Endodermal cell (in vitro differentiated cells): Measurements from ENCODE around the gene CDH13. TPM values are rescaled to one million over a fixed set of nuclear protein-coding genes. Genes with fewer than 3 reads are reported as not detected.

Experiments
- DNase-seq: peaks from one replicate; pipeline ENCODE4 v3.0.0-alpha.2; 2017
- H3K27ac ChIP-seq: 2 replicates; pipeline ENCODE4 v1.5.1; 2013; ENCODE audit warnings: mild to moderate bottlenecking, low read depth, low read length, moderate library complexity
- H3K27me3 ChIP-seq: 2 replicates; pipeline ENCODE4 v1.6.1; 2013; ENCODE audit warnings: mild to moderate bottlenecking, low read length, moderate library complexity; ENCODE audit not compliant: insufficient read depth, control insufficient read depth, poor library complexity, severe bottlenecking
- H3K36me3 ChIP-seq: 2 replicates; pipeline ENCODE4 v1.7.0; 2013; ENCODE audit warnings: mild to moderate bottlenecking, low read length, moderate library complexity; ENCODE audit not compliant: control insufficient read depth, insufficient read depth
- H3K4me1 ChIP-seq: one replicate; pipeline ENCODE4 v1.7.0; 2013; ENCODE audit warnings: low read length; ENCODE audit not compliant: control insufficient read depth, insufficient read depth
- H3K4me3 ChIP-seq: 2 replicates; pipeline ENCODE4 v1.5.1; 2013; ENCODE audit warnings: mild to moderate bottlenecking, low read length, moderate library complexity
- H3K9ac ChIP-seq: 2 replicates; pipeline ENCODE4 v1.6.1; 2013; ENCODE audit warnings: mild to moderate bottlenecking, low read length, moderate library complexity; ENCODE audit not compliant: poor library complexity, severe bottlenecking; ENCODE audit errors: extremely low read depth
- H3K9me3 ChIP-seq: 2 replicates; pipeline ENCODE4 v1.6.1; 2013; ENCODE audit warnings: mild to moderate bottlenecking, low read length, moderate library complexity; ENCODE audit not compliant: control insufficient read depth
- H3K27ac Mint-ChIP-seq: 2 replicates; pipeline ENCODE4 v1.8.0; 2020; ENCODE audit warnings: mixed read lengths
- H3K27me3 Mint-ChIP-seq: 2 replicates; pipeline ENCODE4 v1.8.0; 2021; ENCODE audit warnings: mild to moderate bottlenecking, mixed read lengths; ENCODE audit not compliant: insufficient read depth
- H3K36me3 Mint-ChIP-seq: 2 replicates; pipeline ENCODE4 v1.8.0; 2020; ENCODE audit warnings: low read depth, mixed read lengths
- H3K4me1 Mint-ChIP-seq: 2 replicates; pipeline ENCODE4 v1.8.0; 2020; ENCODE audit warnings: mixed read lengths
- H3K4me3 Mint-ChIP-seq: 2 replicates; pipeline ENCODE4 v1.8.0; 2020; ENCODE audit warnings: mild to moderate bottlenecking, moderate library complexity, mixed read lengths
- H3K9me3 Mint-ChIP-seq: 2 replicates; pipeline ENCODE4 v1.8.0; 2020; ENCODE audit warnings: mild to moderate bottlenecking, mixed read lengths
- CTCF ChIP-seq: fragments of 200-600 bp; sonication (generic); conservative IDR thresholded peaks from 2 replicates; pipeline ENCODE4 v1.5.0; 2021; ENCODE audit warnings: antibody characterized with exemption, mild to moderate bottlenecking
- WGBS, 2 experiments: methylation state at CpG; one replicate each; pipeline versions ENCODE4 v1.1.5 to v1.1.7; 2013; ENCODE audit warnings: missing lambda C conversion rate in 2 of 2, mixed read lengths in 1 of 2; ENCODE audit not compliant: insufficient coverage in 1 of 2, insufficient read length in 1 of 2; 5-methylcytosine and 5-hydroxymethylcytosine counted together
- total RNA-seq, 2 donors: library from RNA; stranded (reverse); fragmentation: NEBNext Ultra II Directional in 1 of 2; extraction: Animal tissue kit (Norgen Biotek cat#: 25700) in 1 of 2; gene quantifications; 2 replicates in 1 of 2; 3 replicates in 1 of 2; pipeline ENCODE4 v1.2.1, GENCODE V29; 2021

CDH13 gene
- total RNA-seq, 2 donors from 2014 or later, result 0.86 to 1.8 TPM

GRCh38 chr16:83651871-83652270 lies 1025.1 kb downstream of the CDH13 start:
- Histone ChIP-seq H3K9me3 (no peaks in the 10 kb centered on the region), H3K4me1 (no peaks in the 10 kb centered on the region), H3K36me3 (no peaks in the 10 kb centered on the region), H3K27ac (no peak overlapping the region), H3K4me3 (no peak overlapping the region), H3K27me3 (no peaks in the 10 kb centered on the region), H3K9ac (no peak overlapping the region)
- peaks cover 7% of the 10 kb centered on the region for H3K4me1 Mint-ChIP-seq
- no peaks in the 10 kb centered on the region for H3K9me3 Mint-ChIP-seq
- H3K27ac Mint-ChIP-seq, result no peak overlapping the region
- no peak for DNase-seq
- WGBS, 2 experiments, result 81 to 86% methylated on average over 8 of the region's 8 CpGs
- no peak overlapping the region for H3K4me3 Mint-ChIP-seq
- H3K27me3 Mint-ChIP-seq, result no peaks in the 10 kb centered on the region
- no peaks in the 10 kb centered on the region for H3K36me3 Mint-ChIP-seq
- TF ChIP-seq CTCF, result no peak

- WGBS, 2 experiments, result 92 to 97% methylated on average over 9 of the region's 9 CpGs
- H3K9me3 ChIP-seq, result no peaks in the 10 kb centered on the region
- no peak overlapping the region for H3K4me3 Mint-ChIP-seq
- H3K36me3 ChIP-seq, result no peaks in the 10 kb centered on the region
- H3K9me3 Mint-ChIP-seq, result no peaks in the 10 kb centered on the region
- no peak overlapping the region for H3K9ac ChIP-seq
- no peak overlapping the region for H3K4me3 ChIP-seq
- H3K36me3 Mint-ChIP-seq, result no peaks in the 10 kb centered on the region
- DNase-seq, result no peak
- H3K27me3 Mint-ChIP-seq, result peaks cover 2% of the 10 kb centered on the region
- no peak for TF ChIP-seq CTCF
- H3K4me1 ChIP-seq, result no peaks in the 10 kb centered on the region
- no peak overlapping the region for H3K27ac ChIP-seq
- no peaks in the 10 kb centered on the region for H3K27me3 ChIP-seq
- H3K27ac Mint-ChIP-seq, result no peak overlapping the region
- H3K4me1 Mint-ChIP-seq, result peaks cover 7% of the 10 kb centered on the region
Observed at GRCh38 chr16:83652943-83653342, 1026.2 kb downstream of the CDH13 start.

- Mint-ChIP-seq H3K9me3 (no peaks in the 10 kb centered on the region), H3K36me3 (no peaks in the 10 kb centered on the region), H3K27ac (no peak overlapping the region), H3K4me3 (no peak overlapping the region), H3K4me1 (peaks cover 4% of the 10 kb centered on the region), H3K27me3 (peaks cover 2% of the 10 kb centered on the region)
- no peak overlapping the region for H3K4me3 ChIP-seq
- H3K9ac ChIP-seq, result no peak overlapping the region
- no peak for DNase-seq
- no peaks in the 10 kb centered on the region for H3K4me1 ChIP-seq
- H3K9me3 ChIP-seq, result no peaks in the 10 kb centered on the region
- WGBS, 2 experiments, result 83 to 92% methylated on average over 1 to 6 of the region's 6 CpGs
- no peak overlapping the region for H3K27ac ChIP-seq
- H3K27me3 ChIP-seq, result no peaks in the 10 kb centered on the region
- TF ChIP-seq CTCF, result no peak
- H3K36me3 ChIP-seq, result no peaks in the 10 kb centered on the region
Observed at GRCh38 chr16:83653785-83654184, 1027.0 kb downstream of the CDH13 start.
